HG03457 (cell line): ENCODE measurements around the gene COL17A1.

ENCODE experiments used
- ATAC-seq: cut with Tn5 transposase; IDR thresholded peaks from one replicate; pipeline ENCODE4 v1.9.1; 2021; ENCODE audit warnings: moderate number of reproducible peaks; ENCODE audit not compliant: unreplicated experiment

COL17A1 gene

GRCh38 chr10:103995134-103995533, 90.5 kb downstream of the COL17A1 start:
- ATAC-seq, result no peak

DNA sequence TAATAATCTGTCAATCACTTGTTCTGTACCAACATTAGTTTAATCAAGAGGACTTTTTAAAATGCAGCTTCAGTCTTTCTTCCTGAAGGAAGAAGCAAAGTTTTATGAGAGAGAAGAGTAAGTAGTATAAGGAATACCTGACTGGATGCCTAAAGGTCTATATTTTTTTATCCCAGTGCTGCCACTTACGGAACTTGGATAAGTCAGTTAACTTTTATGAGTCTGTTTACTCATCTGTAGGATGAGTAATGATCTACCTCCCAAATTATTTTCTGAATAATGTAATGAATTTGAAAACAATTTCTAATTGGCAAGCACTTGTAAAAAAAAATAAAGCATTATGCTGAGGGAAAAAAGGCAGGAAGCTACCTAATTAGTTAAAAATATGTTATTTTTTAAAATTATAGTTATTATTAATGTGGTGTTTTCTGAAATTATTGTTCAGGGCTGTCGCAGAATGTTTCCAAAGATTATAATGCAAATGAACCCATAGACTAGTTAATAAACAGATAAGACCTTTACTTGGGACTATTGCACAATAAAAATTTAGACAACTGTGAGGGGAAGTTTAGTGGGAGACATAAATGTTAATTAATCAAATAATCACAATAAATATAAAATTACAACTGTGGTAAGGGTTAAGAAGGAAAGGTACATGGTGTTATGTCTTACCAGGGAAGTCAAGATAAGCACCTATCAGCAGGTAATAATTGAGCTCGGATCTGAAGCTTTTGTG, 94.1 kb downstream of the COL17A1 start:
- no peak for ATAC-seq

DNA sequence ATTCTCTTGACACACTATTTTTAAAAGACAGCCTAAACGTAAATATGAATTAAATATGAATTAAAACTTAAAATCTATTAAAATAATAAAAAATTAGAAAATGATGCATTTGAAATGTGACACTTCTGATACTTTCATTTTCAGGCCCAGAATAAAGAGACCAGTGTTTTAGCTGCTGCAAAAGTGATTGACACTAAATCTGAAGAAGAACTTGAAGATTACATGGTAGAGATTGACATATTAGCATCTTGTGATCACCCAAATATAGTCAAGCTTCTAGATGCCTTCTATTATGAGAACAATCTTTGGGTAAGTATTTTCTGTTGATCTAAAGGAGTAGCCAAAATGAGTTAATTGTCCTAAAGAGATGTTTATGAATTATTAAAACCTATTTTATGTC, 95.1 kb downstream of the COL17A1 start:
- no peak for ATAC-seq

- ATAC-seq, result no peak
These were observed 95.6 kb downstream of the COL17A1 start for GRCh38 chr10:103990121-103990520.

DNA sequence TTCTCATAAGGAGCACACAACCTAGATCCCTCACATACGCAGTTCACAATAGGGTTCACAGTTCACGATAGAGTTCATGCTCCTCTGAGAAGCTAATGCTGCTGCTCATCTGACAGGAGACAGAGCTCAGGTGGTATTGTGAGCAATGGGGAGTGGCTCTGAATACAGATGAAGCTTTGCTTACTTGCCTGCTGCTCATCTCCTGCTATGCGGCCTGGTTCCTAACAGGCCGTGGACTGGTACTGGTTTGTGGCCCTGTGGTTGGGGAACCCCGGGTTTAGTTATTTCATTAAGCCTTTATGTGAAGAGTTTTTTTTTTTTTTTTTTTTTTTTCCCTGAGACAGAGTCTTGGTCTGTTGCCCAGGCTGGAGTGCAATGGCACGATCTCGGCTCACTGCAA, 99.3 kb downstream of the COL17A1 start:
- no peak for ATAC-seq

- no peak for ATAC-seq
These were observed 100.0 kb downstream of the COL17A1 start for GRCh38 chr10:103985726-103986125.

- peak; percentile 62 for ATAC-seq
These were observed 102.2 kb downstream of the COL17A1 start for GRCh38 chr10:103983367-103983911.

DNA sequence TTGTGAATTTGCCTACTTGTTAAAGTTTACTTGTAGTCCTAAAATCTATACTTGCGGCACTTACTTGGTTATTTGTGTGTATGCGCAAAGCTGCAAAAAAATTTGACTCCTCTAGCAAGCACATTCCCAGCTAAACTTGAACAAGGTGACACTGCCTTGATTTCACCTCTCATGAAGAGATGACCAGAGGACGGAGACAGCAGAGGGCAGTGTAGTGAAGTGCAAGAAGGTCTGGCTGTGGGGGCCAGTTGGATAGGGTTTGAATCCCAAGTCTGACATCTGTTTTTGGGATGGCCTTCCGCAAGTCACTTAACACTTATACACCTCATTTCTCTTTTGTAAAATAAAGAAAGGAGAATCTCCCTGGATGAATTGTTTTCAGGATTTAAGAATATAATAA, 103.0 kb downstream of the COL17A1 start:
- ATAC-seq, result no peak
